Endothelial cell (in vitro differentiated cells): ENCODE data around the gene HYOU1. TPM values are rescaled to one million over a fixed set of nuclear protein-coding genes. Genes with fewer than 3 reads are reported as not detected.

ENCODE experiments used
- DNase-seq: peaks from one replicate; pipeline ENCODE4 v3.0.0; 2021; ENCODE audit warnings: low spot score
- H3K27ac Mint-ChIP-seq: one replicate; pipeline ENCODE4 v1.8.0; 2021; ENCODE audit warnings: mixed read lengths, inconsistent platforms; ENCODE audit not compliant: unreplicated experiment
- H3K27me3 Mint-ChIP-seq: one replicate; pipeline ENCODE4 v1.8.0; 2021; ENCODE audit warnings: mild to moderate bottlenecking, moderate library complexity, mixed read lengths, inconsistent platforms; ENCODE audit not compliant: unreplicated experiment
- H3K36me3 Mint-ChIP-seq: one replicate; pipeline ENCODE4 v1.8.0; 2021; ENCODE audit warnings: mild to moderate bottlenecking, low read depth, mixed read lengths, inconsistent platforms; ENCODE audit not compliant: unreplicated experiment
- H3K4me1 Mint-ChIP-seq: one replicate; pipeline ENCODE4 v1.8.0; 2021; ENCODE audit warnings: mild to moderate bottlenecking, mixed read lengths, inconsistent platforms; ENCODE audit not compliant: unreplicated experiment
- H3K4me3 Mint-ChIP-seq: one replicate; pipeline ENCODE4 v1.8.0; 2021; ENCODE audit warnings: mild to moderate bottlenecking, mixed read lengths, inconsistent platforms; ENCODE audit not compliant: unreplicated experiment
- H3K9me3 Mint-ChIP-seq: one replicate; pipeline ENCODE4 v1.8.0; 2021; ENCODE audit warnings: mixed read lengths, inconsistent platforms; ENCODE audit not compliant: unreplicated experiment
- CTCF ChIP-seq: fragments of 200-600 bp; sonication (generic); IDR thresholded peaks from one replicate; pipeline ENCODE4 v1.5.0; 2021; ENCODE audit warnings: antibody characterized with exemption; ENCODE audit not compliant: unreplicated experiment
- total RNA-seq: library from RNA; stranded (reverse); fragmentation: NEBNext Ultra II Directional; extraction: Animal tissue kit (Norgen Biotek cat#: 25700); gene quantifications from one replicate; pipeline ENCODE4 v1.2.1, GENCODE V29; 2021; ENCODE audit not compliant: unreplicated experiment

HYOU1 gene
- total RNA-seq, 1 donor from 2014 or later: 243 TPM

GRCh38 chr11:119025541-119025940 is 31.5 kb downstream of the HYOU1 start:
- no peak for DNase-seq
- peaks cover 35% of the 10 kb centered on the region for H3K4me1 Mint-ChIP-seq
- no peak overlapping the region for H3K27ac Mint-ChIP-seq
- H3K4me3 Mint-ChIP-seq: peak overlapping the region; percentile 17
- peaks cover 23% of the 10 kb centered on the region for H3K36me3 Mint-ChIP-seq
- H3K27me3 Mint-ChIP-seq: peaks cover 1% of the 10 kb centered on the region
- no peaks in the 10 kb centered on the region for H3K9me3 Mint-ChIP-seq
- no peak for TF ChIP-seq CTCF

- peaks cover 1% of the 10 kb centered on the region for H3K27me3 Mint-ChIP-seq
- H3K4me1 Mint-ChIP-seq: peaks cover 36% of the 10 kb centered on the region
- H3K9me3 Mint-ChIP-seq: no peaks in the 10 kb centered on the region
- H3K4me3 Mint-ChIP-seq: peak overlapping the region; percentile 17
- H3K36me3 Mint-ChIP-seq: peaks cover 24% of the 10 kb centered on the region
- no peak for DNase-seq
- no peak for TF ChIP-seq CTCF
- no peak overlapping the region for H3K27ac Mint-ChIP-seq
Observed at GRCh38 chr11:119025099-119025473, 31.9 kb downstream of the HYOU1 start.

GRCh38 chr11:119024430-119025098 is 32.4 kb downstream of the HYOU1 start:
- peak overlapping the region; percentile 56 for H3K4me3 Mint-ChIP-seq
- H3K4me1 Mint-ChIP-seq: peaks cover 37% of the 10 kb centered on the region
- TF ChIP-seq CTCF: no peak
- H3K27me3 Mint-ChIP-seq: peaks cover 1% of the 10 kb centered on the region
- no peak for DNase-seq
- no peaks in the 10 kb centered on the region for H3K9me3 Mint-ChIP-seq
- peak overlapping the region; percentile 22 for H3K27ac Mint-ChIP-seq
- peaks cover 29% of the 10 kb centered on the region for H3K36me3 Mint-ChIP-seq

DNA sequence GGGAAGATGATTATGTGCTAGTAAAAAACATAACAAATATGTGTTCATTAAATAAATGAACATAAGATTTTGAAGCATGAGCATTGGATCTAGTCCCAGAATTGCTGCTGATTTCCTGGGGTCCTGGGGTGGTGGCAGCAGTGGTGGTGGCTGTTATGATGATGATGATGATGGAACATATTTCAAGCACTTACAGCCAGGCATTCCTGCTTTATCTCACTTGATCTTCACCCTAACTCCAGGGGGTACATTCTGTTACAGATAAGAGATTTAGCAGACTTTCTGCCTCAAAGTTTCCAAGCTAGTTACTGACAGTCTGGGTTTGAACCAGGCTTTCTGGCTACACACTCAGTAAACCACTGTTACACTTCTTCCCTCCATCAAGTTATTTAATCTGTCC is 33.3 kb downstream of the HYOU1 start:
- Mint-ChIP-seq H3K27me3 (peaks cover 1% of the 10 kb centered on the region), H3K4me1 (peaks cover 28% of the 10 kb centered on the region), H3K27ac (no peak overlapping the region), H3K4me3 (peak overlapping the region; percentile 6), H3K36me3 (peaks cover 29% of the 10 kb centered on the region), H3K9me3 (no peaks in the 10 kb centered on the region)
- no peak for TF ChIP-seq CTCF
- DNase-seq: no peak

GRCh38 chr11:119021631-119022030 is 35.4 kb downstream of the HYOU1 start:
- no peak overlapping the region for H3K4me3 Mint-ChIP-seq
- H3K27me3 Mint-ChIP-seq: peaks cover 4% of the 10 kb centered on the region
- no peak for TF ChIP-seq CTCF
- no peak overlapping the region for H3K27ac Mint-ChIP-seq
- H3K9me3 Mint-ChIP-seq: no peaks in the 10 kb centered on the region
- no peak for DNase-seq
- H3K4me1 Mint-ChIP-seq: peaks cover 37% of the 10 kb centered on the region
- peaks cover 34% of the 10 kb centered on the region for H3K36me3 Mint-ChIP-seq
